Retina (tissue), 1 donor: ENCODE results near the gene MCFD2.
A peak's percentile ranks its signal among the peaks of the same experiment; 100 is the strongest.
"Not testable (repeated sequence)": the region's sequence is repeated elsewhere in the genome, so short reads cannot be mapped to it uniquely, and the experiment has no call there.

Source experiments
- DNase-seq: peaks from one replicate; pipeline ENCODE4 v3.0.0-alpha.2; 2016

The MCFD2 gene

GRCh38 chr2:46936566-46936965 is 21.0 kb upstream of the MCFD2 start:
- no peak for DNase-seq

- no peak for DNase-seq
These were observed 19.5 kb upstream of the MCFD2 start for GRCh38 chr2:46935071-46935470.

- no peak for DNase-seq
These were observed 14.0 kb upstream of the MCFD2 start for GRCh38 chr2:46929612-46930011.

- DNase-seq, result no peak
These were observed 11.3 kb upstream of the MCFD2 start for GRCh38 chr2:46926863-46927262.

- DNase-seq, result no peak
These were observed 10.1 kb upstream of the MCFD2 start for GRCh38 chr2:46925474-46926351.

- DNase-seq, result no peak
These were observed 9.0 kb upstream of the MCFD2 start for GRCh38 chr2:46924608-46925007.

GRCh38 chr2:46924038-46924437 is 8.4 kb upstream of the MCFD2 start:
- no peak for DNase-seq

- DNase-seq, result no peak
These were observed 7.5 kb upstream of the MCFD2 start for GRCh38 chr2:46923041-46923528.

GRCh38 chr2:46922606-46923005 is 7.0 kb upstream of the MCFD2 start:
- DNase-seq, result no peak

GRCh38 chr2:46921676-46922448 is 6.3 kb upstream of the MCFD2 start:
- no peak for DNase-seq

GRCh38 chr2:46917628-46918027 is 2.0 kb upstream of the MCFD2 start:
- no peak for DNase-seq

- DNase-seq, result peak; percentile 96
These were observed 415 bp upstream of the MCFD2 start for GRCh38 chr2:46915811-46916630.

GRCh38 chr2:46914578-46915230 is 902 bp downstream of the MCFD2 start:
- no peak for DNase-seq

- DNase-seq, result no peak
These were observed 1.9 kb downstream of the MCFD2 start for GRCh38 chr2:46913471-46914381.

GRCh38 chr2:46909771-46910419 is 5.7 kb downstream of the MCFD2 start:
- DNase-seq, result no peak

- DNase-seq, result no peak
These were observed 6.5 kb downstream of the MCFD2 start for GRCh38 chr2:46909150-46909549.

GRCh38 chr2:46904908-46905678 is 10.5 kb downstream of the MCFD2 start:
- DNase-seq, result not testable (repeated sequence)

GRCh38 chr2:46902980-46903379 is 12.6 kb downstream of the MCFD2 start:
- not testable (repeated sequence) for DNase-seq

GRCh38 chr2:46902465-46902864 is 13.1 kb downstream of the MCFD2 start:
- DNase-seq, result no peak

- no peak for DNase-seq
These were observed 14.0 kb downstream of the MCFD2 start for GRCh38 chr2:46901611-46902010.
